DOHH2 (cell line): ENCODE data around the gene HRH4.

ENCODE experiments used
- EZH2phosphoT487 ChIP-seq: fragments of 200-600 bp; sonication (generic); IDR thresholded peaks from 2 replicates; pipeline ENCODE4 v1.6.1; 2017; ENCODE audit warnings: borderline replicate concordance, mild to moderate bottlenecking, antibody characterized with exemption, low read length, moderate library complexity, mixed read lengths
- TF ChIP-seq, protein P1 (sequence below): fragments of 200-600 bp; sonication (generic); IDR thresholded peaks from one replicate; pipeline ENCODE4 v1.5.1; 2014; ENCODE audit warnings: antibody characterized with exemption, mild to moderate bottlenecking, low read depth, low read length; ENCODE audit not compliant: poor library complexity, severe bottlenecking

DNA sequence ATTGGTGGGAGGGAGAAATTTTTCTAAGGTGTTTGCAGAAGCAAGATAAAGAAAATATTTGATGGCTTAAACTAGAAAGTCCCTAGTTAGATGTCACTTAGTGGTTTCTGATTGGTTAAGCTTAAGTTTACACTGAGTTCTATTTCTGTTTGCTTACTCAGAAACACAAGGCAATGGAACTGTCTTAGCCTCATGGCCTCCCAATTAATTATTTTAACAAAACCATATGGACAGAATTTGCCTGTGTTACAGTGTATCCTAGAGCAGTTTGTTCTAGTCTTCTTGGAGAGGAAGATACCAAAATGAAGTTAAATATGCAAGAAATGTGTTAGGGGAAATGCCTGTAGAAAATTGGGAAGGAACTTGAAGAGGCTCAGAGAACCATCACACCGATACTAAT, 38.6 kb upstream of the HRH4 start:
- TF ChIP-seq, protein P1, sequence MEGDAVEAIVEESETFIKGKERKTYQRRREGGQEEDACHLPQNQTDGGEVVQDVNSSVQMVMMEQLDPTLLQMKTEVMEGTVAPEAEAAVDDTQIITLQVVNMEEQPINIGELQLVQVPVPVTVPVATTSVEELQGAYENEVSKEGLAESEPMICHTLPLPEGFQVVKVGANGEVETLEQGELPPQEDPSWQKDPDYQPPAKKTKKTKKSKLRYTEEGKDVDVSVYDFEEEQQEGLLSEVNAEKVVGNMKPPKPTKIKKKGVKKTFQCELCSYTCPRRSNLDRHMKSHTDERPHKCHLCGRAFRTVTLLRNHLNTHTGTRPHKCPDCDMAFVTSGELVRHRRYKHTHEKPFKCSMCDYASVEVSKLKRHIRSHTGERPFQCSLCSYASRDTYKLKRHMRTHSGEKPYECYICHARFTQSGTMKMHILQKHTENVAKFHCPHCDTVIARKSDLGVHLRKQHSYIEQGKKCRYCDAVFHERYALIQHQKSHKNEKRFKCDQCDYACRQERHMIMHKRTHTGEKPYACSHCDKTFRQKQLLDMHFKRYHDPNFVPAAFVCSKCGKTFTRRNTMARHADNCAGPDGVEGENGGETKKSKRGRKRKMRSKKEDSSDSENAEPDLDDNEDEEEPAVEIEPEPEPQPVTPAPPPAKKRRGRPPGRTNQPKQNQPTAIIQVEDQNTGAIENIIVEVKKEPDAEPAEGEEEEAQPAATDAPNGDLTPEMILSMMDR: no peak
- no peak for TF ChIP-seq EZH2phosphoT487
